HG02798 (cell line): ENCODE measurements around the gene PIWIL1.

Source experiments
- ATAC-seq: cut with Tn5 transposase; IDR thresholded peaks from one replicate; pipeline ENCODE4 v1.9.1; 2021; ENCODE audit warnings: mild to moderate bottlenecking; ENCODE audit not compliant: unreplicated experiment, poor library complexity

Gene PIWIL1

GRCh38 chr12:130369816-130370215, 32.1 kb downstream of the PIWIL1 start:
- no peak for ATAC-seq

DNA sequence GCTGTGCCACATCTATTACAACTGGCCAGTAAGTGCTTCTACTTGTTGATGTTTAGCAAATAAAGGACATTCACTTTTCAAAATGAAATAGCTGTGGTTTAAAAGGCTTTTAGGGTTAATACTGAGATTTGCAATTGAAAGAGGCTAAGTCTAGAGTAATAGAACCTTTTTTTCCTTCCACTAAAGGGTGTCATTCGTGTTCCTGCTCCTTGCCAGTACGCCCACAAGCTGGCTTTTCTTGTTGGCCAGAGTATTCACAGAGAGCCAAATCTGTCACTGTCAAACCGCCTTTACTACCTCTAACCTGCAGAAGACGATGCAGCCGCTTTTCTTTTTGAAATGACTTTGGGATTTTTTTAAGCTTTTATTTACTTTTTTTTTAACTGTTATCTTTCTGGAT, 33.6 kb downstream of the PIWIL1 start:
- ATAC-seq = no peak

DNA sequence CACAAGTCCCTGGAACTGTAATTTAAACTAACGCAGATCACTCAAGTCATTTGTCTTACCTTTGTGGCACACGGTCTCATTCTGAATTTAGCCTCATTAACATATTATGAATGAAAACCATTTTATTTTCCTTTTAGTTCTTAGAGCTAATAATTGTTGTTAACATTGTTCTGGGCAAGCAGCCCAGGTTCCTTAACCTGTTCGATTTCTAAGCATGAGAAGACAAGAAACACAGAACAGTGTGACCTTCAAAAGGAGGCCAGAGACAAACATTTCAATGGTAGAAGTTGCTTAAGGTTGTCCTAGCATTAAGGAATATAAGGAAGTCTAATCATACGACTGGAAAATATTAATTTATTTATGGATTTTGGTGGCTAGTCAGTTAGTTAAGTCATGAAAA, 35.2 kb downstream of the PIWIL1 start:
- no peak for ATAC-seq

DNA sequence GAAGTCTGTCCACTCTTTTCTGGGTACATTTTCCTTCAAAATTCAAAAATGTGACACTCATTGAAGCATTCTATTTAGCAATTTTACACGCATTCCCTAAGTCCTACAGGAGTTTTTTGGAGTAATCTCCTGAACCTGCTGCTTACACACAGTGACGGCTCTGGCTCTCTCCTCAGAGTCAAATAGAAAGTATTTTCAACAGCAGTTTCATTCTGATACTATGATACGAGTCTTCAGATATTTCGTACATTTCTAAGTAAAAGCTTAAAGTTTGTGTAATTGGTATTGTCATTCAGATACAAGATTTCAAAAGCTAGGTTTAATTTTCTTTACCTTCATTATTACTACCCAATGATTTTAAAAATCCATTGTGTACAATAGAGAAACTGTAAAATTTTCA, 36.4 kb downstream of the PIWIL1 start:
- ATAC-seq = no peak

- ATAC-seq = no peak
Observed at GRCh38 chr12:130375296-130376287, 37.9 kb downstream of the PIWIL1 start.

DNA sequence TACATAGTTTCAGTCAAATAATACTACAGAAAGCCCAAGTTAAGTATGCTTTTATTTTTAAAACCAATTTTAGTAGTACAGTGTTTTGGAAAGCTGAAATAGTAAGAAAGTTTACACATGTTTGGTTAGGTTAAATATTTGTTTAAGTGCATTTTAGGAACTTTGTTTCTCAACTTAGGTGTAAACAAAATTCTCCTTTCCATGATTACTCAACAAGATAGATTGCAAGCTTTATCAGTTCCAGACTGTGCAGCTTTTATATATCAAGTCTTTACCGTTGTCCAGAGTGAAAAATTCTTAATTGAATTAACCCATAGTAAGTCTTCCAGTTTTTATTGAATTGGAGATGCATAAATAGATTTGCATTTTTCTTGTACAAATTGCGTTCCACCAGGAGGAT, 45.1 kb downstream of the PIWIL1 start:
- ATAC-seq = no peak

DNA sequence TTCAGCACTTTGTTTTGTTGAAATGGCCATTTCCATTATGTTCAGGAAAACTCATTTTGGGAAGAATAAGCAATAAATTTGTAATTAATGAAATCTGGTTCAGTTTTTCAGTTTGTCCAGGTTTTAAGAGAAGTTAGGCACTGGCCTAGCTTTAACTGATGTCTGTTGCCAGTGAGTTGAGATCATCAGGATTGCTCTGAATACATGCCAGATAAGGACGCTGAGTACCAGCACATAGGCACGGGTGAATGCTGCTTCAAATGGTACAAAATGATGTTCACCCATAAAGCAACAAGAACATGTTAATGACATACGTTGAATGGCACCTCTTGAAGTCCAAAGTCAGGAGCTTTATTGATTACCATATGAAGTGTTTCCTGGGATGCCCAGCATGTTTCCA, 46.5 kb downstream of the PIWIL1 start:
- ATAC-seq = no peak

GRCh38 chr12:130385193-130385592, 47.5 kb downstream of the PIWIL1 start:
- no peak for ATAC-seq

DNA sequence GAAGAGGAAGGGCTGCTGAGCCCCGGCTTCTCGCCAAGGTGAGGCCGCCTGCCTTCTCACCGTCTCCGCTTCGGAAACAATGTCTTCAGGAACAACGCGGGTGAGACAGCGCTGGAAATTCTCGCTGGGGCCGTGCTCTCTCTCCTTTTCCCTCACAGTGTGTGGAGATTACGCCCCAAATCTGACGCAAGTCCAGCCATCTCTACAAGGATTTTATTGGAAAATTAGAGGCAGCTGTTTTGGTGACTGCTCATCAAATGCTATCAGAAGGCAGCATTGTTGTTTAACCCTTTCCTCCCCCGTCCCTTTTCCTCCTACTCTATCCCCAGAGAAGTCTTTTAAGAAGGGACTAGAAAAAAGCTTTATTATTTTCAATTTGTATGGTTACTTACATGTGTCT, 53.5 kb downstream of the PIWIL1 start:
- no peak for ATAC-seq

DNA sequence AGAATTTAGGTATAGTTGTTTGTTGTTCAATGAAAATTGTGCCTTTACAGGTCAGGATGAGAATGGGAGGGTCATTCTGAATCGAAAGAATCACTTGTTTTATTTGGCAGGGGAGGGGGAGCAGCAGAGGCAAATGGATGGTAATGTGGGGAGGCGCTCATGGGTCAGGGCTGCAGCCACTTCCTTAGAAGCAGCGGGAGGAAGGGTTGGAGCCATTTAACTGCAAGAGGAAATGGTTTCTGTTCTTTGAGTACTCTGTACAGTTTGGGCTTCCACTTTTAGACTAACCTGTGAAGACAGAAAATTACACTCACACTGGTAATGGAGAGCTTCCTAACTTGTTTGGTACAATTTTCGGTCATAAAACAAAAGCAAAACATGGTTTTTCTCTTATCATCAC, 57.2 kb downstream of the PIWIL1 start:
- no peak for ATAC-seq

- no peak for ATAC-seq
Observed at GRCh38 chr12:130396667-130397066, 59.0 kb downstream of the PIWIL1 start.

- no peak for ATAC-seq
Observed at GRCh38 chr12:130398100-130398848, 60.6 kb downstream of the PIWIL1 start.

DNA sequence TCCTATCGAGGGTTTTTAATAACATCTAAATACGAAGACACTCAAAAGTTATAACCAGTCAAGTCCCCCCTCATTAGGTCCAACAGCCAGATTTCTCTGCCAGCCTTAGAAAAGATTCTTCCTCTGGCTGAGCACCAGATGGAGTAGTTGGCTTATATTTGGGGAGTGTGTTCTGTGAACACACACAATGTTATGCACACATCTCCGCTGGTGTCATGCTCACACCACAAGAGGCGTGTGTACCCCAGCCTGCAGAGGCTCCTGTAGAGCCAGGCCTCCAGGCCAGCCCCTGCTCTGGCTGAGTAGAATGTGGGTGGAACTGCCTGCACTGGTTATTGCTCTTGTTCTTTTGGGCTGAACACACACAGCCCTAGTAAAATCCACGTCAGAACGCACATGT, 64.0 kb downstream of the PIWIL1 start:
- ATAC-seq = no peak

- no peak for ATAC-seq
Observed at GRCh38 chr12:130405332-130405731, 67.6 kb downstream of the PIWIL1 start.

DNA sequence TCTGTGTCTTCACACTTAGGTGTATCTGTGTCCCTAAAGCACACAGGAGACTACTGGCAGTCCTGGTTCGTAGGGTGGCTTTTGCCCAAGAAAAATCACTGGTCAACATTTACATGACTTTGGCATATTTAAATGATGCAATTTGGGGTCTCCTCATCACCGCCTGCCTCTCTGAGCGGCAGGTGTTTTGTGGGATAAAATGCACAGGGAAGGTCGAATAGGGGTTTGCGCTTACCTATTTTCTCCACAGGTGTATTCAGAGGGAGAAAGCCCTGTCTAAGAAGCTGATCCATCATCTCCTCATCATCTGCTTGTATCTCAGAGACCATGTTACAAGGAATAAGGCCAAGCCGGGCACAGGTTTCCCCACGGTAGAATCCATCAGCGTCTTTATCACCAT, 74.7 kb downstream of the PIWIL1 start:
- ATAC-seq = no peak

DNA sequence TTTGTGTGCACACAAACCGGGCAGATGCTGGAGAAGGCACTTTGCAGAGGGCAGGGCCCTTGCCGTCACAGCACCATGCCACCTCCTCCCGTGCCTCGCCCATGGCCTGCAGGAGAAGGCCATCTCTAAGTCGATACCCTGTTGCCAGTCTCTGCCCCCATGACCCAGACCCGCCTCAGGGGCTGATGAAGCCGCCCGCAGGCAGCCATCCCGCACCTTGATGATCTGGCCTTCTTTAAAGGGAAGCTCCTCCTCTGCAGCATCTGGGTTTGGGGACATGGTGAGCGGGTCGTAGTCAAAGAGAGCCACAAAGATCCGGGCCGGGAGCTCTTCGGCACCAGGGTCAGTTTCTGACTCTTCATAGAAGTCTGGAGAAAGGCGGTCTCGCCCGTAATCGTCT, 76.2 kb downstream of the PIWIL1 start:
- no peak for ATAC-seq

DNA sequence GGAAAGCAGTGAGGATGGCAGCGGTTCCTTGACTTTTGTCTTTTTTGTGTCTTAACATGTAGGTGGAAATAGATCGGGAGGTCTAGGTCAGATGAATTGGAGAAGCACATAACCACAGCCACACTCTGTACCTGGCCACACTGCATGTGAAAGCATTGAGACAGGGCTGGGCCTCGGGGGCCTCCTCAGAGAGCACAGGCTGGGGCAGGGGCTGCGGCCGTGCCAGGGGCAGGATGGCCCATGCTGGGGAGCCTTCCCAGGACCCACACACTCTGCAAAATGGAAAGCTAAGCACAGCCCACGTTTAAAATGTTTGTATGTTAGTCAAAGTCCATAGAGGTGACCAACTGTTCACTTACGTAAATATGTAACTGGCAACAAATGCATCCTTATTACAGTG, 76.7 kb downstream of the PIWIL1 start:
- no peak for ATAC-seq

GRCh38 chr12:130418251-130418650, 80.6 kb downstream of the PIWIL1 start:
- no peak for ATAC-seq

DNA sequence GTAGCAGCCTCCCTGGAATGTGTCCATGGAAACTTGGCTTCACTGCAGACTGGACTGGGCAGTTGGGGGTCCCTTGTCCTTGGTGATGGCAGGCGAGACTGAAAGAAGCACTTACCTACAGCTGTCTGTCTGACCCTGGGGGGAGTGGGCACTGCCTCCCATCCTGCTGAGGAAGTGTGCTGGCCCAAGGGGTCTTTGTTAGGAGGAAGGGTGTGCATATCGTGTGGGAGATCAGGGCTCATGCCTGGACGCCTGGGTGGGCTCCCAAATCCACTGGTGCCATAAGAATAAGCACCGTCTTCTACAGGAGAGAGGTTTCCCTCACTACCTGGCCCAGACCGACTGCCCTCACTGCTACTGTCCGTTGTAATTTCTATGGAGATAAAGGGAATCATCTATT, 81.4 kb downstream of the PIWIL1 start:
- ATAC-seq = no peak

DNA sequence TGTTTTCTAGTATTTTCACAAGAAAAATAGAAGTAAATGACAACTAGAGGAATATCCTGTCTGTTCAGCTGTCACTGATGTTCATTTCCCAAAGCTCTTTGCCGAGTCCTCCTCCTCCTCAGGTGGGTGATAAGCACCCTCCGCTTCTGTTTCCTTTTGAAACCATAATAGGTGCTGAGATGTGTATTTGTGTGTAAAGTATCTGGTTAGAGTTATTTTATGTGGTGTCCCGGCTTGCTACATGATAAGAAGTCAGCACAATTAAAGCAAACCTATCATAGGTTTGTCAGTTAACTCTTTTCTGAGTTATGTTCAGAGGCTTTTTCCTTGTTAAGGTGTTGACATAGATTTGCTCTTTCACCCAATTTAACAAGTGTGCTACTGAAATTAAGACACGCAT, 82.4 kb downstream of the PIWIL1 start:
- ATAC-seq = no peak

DNA sequence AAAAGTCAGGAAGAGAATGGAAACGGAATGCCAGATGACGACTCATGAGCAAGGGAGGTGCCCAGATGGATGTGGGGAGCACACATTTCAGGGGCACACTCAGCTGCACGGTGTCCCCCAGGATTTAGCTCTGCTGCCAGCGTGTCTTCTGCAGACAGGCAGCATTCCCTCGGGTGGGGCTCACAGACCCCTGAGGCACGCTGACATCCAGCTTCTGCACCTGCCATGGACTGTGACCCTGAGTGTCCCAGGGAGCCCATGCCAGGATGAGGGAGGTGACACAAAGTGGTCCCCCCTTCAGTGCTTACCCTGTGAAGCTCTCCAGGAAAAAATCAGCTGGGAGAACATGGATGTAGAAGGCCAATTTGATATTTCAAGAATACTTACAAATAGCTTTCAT, 84.2 kb downstream of the PIWIL1 start:
- ATAC-seq = no peak
